ENCODE results near the gene TSPAN9. TPM values are rescaled to one million over a fixed set of nuclear protein-coding genes. Genes with fewer than 3 reads are reported as not detected.

The TSPAN9 gene
- total RNA-seq, 1 donor from 2014 or later = 17.7 TPM

DNA sequence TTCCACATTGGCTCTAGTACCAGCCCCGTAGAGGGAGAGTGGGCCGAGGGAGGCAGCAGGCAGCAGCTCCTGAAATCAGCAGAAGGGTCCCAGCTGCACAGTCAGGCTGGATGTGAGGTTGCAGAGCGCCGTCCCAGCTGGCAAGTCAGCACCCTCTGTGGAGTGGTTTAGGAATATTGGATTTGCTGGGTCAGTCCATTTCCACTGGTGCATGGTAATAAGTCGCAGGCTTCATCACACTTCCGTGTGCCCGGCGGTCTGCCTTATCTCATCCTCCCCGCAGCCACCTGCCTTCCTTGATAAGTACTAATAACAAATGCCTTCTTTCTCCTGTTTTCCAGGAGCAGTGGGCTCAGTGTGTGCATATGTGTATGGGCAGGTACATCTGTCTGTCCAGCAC, 112.9 kb downstream of the TSPAN9 start:
- Histone ChIP-seq H3K27me3 (ENCODE audit: control insufficient read depth, insufficient read depth, low read length) (no peaks in the 10 kb centered on the region), H3K4me3 (ENCODE audit: low read depth, low read length) (no peak overlapping the region)
- TF ChIP-seq, protein P1, sequence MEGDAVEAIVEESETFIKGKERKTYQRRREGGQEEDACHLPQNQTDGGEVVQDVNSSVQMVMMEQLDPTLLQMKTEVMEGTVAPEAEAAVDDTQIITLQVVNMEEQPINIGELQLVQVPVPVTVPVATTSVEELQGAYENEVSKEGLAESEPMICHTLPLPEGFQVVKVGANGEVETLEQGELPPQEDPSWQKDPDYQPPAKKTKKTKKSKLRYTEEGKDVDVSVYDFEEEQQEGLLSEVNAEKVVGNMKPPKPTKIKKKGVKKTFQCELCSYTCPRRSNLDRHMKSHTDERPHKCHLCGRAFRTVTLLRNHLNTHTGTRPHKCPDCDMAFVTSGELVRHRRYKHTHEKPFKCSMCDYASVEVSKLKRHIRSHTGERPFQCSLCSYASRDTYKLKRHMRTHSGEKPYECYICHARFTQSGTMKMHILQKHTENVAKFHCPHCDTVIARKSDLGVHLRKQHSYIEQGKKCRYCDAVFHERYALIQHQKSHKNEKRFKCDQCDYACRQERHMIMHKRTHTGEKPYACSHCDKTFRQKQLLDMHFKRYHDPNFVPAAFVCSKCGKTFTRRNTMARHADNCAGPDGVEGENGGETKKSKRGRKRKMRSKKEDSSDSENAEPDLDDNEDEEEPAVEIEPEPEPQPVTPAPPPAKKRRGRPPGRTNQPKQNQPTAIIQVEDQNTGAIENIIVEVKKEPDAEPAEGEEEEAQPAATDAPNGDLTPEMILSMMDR (IDR thresholded peaks at IDR 0.05; ENCODE audit: insufficient read depth, low read length, poor library complexity, severe bottlenecking) = no peak

DNA sequence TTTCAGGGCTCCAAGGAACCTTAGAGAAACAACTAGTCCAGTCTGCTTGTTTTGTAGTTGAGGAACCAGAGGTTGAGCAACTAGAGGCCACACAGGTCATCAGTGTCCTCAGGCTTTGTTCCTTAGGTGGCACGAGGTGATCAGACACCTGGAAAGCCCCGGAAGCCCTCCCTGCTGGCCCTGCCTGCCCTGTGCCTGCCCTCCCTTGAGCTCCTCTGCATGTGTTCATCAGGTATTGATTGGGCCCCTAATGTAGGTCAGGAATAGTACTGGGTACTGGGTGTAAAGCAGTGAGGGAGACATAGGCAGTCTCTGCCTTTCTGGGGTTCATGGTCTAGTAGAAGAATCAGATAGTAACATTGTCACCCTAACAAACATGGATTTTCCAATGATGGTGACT, 114.3 kb downstream of the TSPAN9 start:
- TF ChIP-seq, protein P1 (IDR thresholded peaks at IDR 0.05; ENCODE audit: insufficient read depth, low read length, poor library complexity, severe bottlenecking) = no peak
- H3K36me3 ChIP-seq (ENCODE audit: control insufficient read depth, insufficient read depth, low read length) = no peaks in the 10 kb centered on the region
- no peak for DNase-seq (ENCODE audit: low read depth)

More for the DNA sequence above, 112.9 kb downstream of the TSPAN9 start:
- no peaks in the 10 kb centered on the region for H3K36me3 ChIP-seq (ENCODE audit: control insufficient read depth, insufficient read depth, low read length)
- no peak for DNase-seq (ENCODE audit: low read depth)

DNA sequence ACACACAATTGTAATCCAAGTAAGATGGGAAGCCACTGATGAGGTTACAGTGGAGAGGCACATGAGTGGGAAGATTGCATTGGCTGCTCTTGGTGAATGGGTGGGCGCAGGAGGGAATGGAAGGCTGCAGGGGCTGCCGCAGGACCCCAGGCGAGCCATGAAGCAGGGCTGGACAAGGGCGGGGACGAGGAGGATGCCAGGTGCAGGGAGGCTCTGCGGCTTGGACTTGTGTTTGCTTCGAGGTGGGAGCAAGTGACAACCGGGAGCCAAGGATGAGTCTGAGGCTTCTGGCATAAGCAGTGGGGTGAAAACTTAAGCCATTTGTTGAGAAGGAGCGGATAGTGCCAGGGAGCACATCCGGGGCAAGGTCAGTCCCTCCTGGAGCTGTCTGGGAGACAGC, 115.0 kb downstream of the TSPAN9 start:
- H3K36me3 ChIP-seq (ENCODE audit: control insufficient read depth, insufficient read depth, low read length) = no peaks in the 10 kb centered on the region
- DNase-seq (ENCODE audit: low read depth) = no peak
- TF ChIP-seq, protein P1 (IDR thresholded peaks at IDR 0.05; ENCODE audit: insufficient read depth, low read length, poor library complexity, severe bottlenecking) = no peak
- no peak overlapping the region for H3K4me3 ChIP-seq (ENCODE audit: low read depth, low read length)
- no peaks in the 10 kb centered on the region for H3K27me3 ChIP-seq (ENCODE audit: control insufficient read depth, insufficient read depth, low read length)

More for the DNA sequence above, 114.3 kb downstream of the TSPAN9 start:
- Histone ChIP-seq H3K27me3 (ENCODE audit: control insufficient read depth, insufficient read depth, low read length) (no peaks in the 10 kb centered on the region), H3K4me3 (ENCODE audit: low read depth, low read length) (no peak overlapping the region)

DNA sequence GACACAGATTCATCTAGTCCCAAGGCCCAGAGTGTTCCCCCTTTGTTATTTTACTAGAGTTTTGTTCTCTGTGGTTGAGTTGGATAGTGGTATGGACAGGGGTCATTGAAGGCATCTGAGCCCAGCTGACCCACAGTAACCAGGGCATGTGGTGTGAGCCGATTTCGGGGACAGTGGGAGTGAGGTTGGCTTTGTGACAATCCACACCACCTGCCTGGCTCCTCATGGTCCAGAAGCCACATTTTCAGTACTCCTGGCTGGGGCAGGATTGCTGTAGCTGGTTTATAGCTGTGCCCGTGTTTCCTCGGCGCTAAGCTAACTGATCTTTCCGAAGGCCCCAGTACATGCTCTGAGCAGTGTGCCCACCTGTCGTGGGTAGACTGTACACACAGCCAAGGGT, 116.0 kb downstream of the TSPAN9 start:
- Histone ChIP-seq H3K4me3 (ENCODE audit: low read depth, low read length) (no peak overlapping the region), H3K36me3 (ENCODE audit: control insufficient read depth, insufficient read depth, low read length) (no peaks in the 10 kb centered on the region), H3K27me3 (ENCODE audit: control insufficient read depth, insufficient read depth, low read length) (no peaks in the 10 kb centered on the region)
- no peak for DNase-seq (ENCODE audit: low read depth)
- TF ChIP-seq, protein P1 (IDR thresholded peaks at IDR 0.05; ENCODE audit: insufficient read depth, low read length, poor library complexity, severe bottlenecking) = no peak

DNA sequence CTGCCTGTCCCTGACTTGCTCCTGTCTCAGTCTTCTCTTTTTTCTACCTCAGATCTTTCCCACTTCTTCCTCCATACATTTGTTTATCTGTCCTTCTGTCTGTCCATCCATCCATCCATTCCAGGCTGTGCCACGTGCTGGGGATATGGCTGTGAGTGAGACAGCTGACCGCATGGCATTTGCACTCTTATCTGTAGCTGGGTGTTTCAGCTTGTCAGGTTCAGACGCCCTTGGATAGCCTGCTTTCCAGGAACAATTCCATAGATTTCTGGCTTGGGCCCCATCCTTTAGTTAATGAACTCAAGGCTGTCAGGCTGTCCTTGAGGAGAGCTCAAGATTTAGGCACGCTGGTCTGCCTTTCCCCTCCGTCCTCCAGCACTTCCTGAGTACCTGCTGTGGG, 116.6 kb downstream of the TSPAN9 start:
- TF ChIP-seq, protein P1 (IDR thresholded peaks at IDR 0.05; ENCODE audit: insufficient read depth, low read length, poor library complexity, severe bottlenecking) = no peak
- DNase-seq (ENCODE audit: low read depth) = no peak

DNA sequence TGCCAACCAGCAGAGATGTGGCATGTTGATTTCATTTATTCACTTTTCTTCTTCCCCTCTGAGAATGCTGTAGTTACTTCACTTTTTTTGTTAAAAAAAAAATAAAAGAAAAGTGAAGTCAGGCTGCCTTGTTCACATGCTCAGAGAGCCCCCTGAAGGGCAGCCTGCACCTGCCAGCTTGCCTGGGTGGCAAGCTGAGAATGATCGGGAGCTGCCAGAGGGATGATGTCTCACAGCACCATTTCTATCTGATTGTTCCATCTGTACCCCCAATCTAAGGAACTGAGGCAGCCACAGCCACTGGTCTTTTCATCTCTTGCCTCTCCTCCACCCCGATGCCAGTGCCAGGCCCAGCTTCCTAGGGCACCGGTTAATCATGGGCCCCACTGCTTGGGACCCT, 118.2 kb downstream of the TSPAN9 start:
- no peak overlapping the region for H3K4me3 ChIP-seq (ENCODE audit: low read depth, low read length)
- DNase-seq (ENCODE audit: low read depth) = no peak
- no peaks in the 10 kb centered on the region for H3K36me3 ChIP-seq (ENCODE audit: control insufficient read depth, insufficient read depth, low read length)
- H3K27me3 ChIP-seq (ENCODE audit: control insufficient read depth, insufficient read depth, low read length) = peaks cover 6% of the 10 kb centered on the region
- TF ChIP-seq, protein P1 (IDR thresholded peaks at IDR 0.05; ENCODE audit: insufficient read depth, low read length, poor library complexity, severe bottlenecking) = no peak

More for the DNA sequence above, 116.6 kb downstream of the TSPAN9 start:
- Histone ChIP-seq H3K4me3 (ENCODE audit: low read depth, low read length) (no peak overlapping the region), H3K36me3 (ENCODE audit: control insufficient read depth, insufficient read depth, low read length) (no peaks in the 10 kb centered on the region), H3K27me3 (ENCODE audit: control insufficient read depth, insufficient read depth, low read length) (peaks cover under 1% of the 10 kb centered on the region)

All from kidney epithelial cell (primary cell).